ENCODE data around the gene EPAS1. TPM values are rescaled to one million over a fixed set of nuclear protein-coding genes. Genes with fewer than 3 reads are reported as not detected.

EPAS1 gene
- total and polyA plus RNA-seq, 9 of the 15 experiments (the other 6 are each of a cell fraction or from before 2014, with no cell fraction given), result 0.25 to 11.2 (median 4.1) TPM

- TF ChIP-seq CCNT2 (IDR thresholded peaks at IDR 0.05; ENCODE audit: borderline replicate concordance, extremely low read depth, insufficient read length, low read depth, low read length) (peak; percentile 34), BRF1 (IDR thresholded peaks at IDR 0.05; ENCODE audit: borderline replicate concordance, extremely low read depth, insufficient read length) (no peak), PHF8 (IDR thresholded peaks at IDR 0.05; ENCODE audit: borderline replicate concordance, low read length) (peak; percentile 52; the same call in 1 of the 2 replicates), POLR2A (conservative IDR thresholded peaks at IDR 0.05) (peak; percentile 95), CEBPG (CRISPR knock-in tag; IDR thresholded peaks at IDR 0.05) (no peak), CEBPG (tag; conservative IDR thresholded peaks at IDR 0.05 in 1 of 2, IDR thresholded peaks at IDR 0.05 in 1 of 2) (peak in 1 of 2 experiments; percentile 62; a peak in 2 of 4 replicates), NCOR1 (IDR thresholded peaks at IDR 0.05) (peak; percentile 31), ATF2 (CRISPR knock-in tag; IDR thresholded peaks at IDR 0.05) (no peak), SRF (CRISPR knock-in tag; IDR thresholded peaks at IDR 0.05) (no peak), ZNF668 (CRISPR knock-in tag; IDR thresholded peaks at IDR 0.05) (no peak), ZNF282 (CRISPR knock-in tag; IDR thresholded peaks at IDR 0.05) (no peak), SAP30 (IDR thresholded peaks at IDR 0.05; ENCODE audit: borderline replicate concordance, insufficient read depth, low read depth, low read length, poor library complexity, severe bottlenecking) (peak; percentile 31), TRIM28 (IDR thresholded peaks at IDR 0.05) (no peak), KDM1A (IDR thresholded peaks at IDR 0.05) (no peak), HOXB6 (CRISPR knock-in tag; IDR thresholded peaks at IDR 0.05; ENCODE audit: borderline replicate concordance) (no peak), E4F1 (CRISPR knock-in tag; IDR thresholded peaks at IDR 0.05; ENCODE audit: borderline replicate concordance) (no peak), ZKSCAN3 (CRISPR knock-in tag; IDR thresholded peaks at IDR 0.05) (no peak), RAD21 (CRISPR knock-in tag; conservative IDR thresholded peaks at IDR 0.05 in 1 of 2, IDR thresholded peaks at IDR 0.05 in 1 of 2) (0 out of 4 replicates have a peak, but pooled peaks of 1 of the 2 experiments have one; percentile 11), ZFPM2 (CRISPR knock-in tag; IDR thresholded peaks at IDR 0.05) (no peak)
- TF ChIP-seq, protein P1, sequence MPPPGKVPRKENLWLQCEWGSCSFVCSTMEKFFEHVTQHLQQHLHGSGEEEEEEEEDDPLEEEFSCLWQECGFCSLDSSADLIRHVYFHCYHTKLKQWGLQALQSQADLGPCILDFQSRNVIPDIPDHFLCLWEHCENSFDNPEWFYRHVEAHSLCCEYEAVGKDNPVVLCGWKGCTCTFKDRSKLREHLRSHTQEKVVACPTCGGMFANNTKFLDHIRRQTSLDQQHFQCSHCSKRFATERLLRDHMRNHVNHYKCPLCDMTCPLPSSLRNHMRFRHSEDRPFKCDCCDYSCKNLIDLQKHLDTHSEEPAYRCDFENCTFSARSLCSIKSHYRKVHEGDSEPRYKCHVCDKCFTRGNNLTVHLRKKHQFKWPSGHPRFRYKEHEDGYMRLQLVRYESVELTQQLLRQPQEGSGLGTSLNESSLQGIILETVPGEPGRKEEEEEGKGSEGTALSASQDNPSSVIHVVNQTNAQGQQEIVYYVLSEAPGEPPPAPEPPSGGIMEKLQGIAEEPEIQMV (tag; conservative IDR thresholded peaks at IDR 0.05; ENCODE audit: low read depth), result no peak
- TF ChIP-seq, protein P2, sequence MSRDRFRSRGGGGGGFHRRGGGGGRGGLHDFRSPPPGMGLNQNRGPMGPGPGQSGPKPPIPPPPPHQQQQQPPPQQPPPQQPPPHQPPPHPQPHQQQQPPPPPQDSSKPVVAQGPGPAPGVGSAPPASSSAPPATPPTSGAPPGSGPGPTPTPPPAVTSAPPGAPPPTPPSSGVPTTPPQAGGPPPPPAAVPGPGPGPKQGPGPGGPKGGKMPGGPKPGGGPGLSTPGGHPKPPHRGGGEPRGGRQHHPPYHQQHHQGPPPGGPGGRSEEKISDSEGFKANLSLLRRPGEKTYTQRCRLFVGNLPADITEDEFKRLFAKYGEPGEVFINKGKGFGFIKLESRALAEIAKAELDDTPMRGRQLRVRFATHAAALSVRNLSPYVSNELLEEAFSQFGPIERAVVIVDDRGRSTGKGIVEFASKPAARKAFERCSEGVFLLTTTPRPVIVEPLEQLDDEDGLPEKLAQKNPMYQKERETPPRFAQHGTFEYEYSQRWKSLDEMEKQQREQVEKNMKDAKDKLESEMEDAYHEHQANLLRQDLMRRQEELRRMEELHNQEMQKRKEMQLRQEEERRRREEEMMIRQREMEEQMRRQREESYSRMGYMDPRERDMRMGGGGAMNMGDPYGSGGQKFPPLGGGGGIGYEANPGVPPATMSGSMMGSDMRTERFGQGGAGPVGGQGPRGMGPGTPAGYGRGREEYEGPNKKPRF (IDR thresholded peaks at IDR 0.05; ENCODE audit: low read depth, low read length), result no peak
These were observed 131.8 kb downstream of the EPAS1 start (continued) for GRCh38 chr2:46428911-46429436.
